ENCODE results near the gene EPC2.
"Not testable (repeated sequence)": the region's sequence is repeated elsewhere in the genome, so short reads cannot be mapped to it uniquely, and the experiment has no call there.

The EPC2 gene

GRCh38 chr2:148746973-148747372 lies 102.4 kb downstream of the EPC2 start:
- H3K4me3 ChIP-seq (ENCODE audit: low read length) = no peak overlapping the region
- TF ChIP-seq ZNF274 (IDR thresholded peaks at IDR 0.05; ENCODE audit: low read depth, low read length) = no peak

GRCh38 chr2:148751907-148752306 lies 107.4 kb downstream of the EPC2 start:
- H3K4me3 ChIP-seq (ENCODE audit: low read length) = no peak overlapping the region
- no peak for TF ChIP-seq ZNF274 (IDR thresholded peaks at IDR 0.05; ENCODE audit: low read depth, low read length)

GRCh38 chr2:148752977-148753376 lies 108.4 kb downstream of the EPC2 start:
- TF ChIP-seq ZNF274 (IDR thresholded peaks at IDR 0.05; ENCODE audit: low read depth, low read length) = no peak
- no peak overlapping the region for H3K4me3 ChIP-seq (ENCODE audit: low read length)

- TF ChIP-seq ZNF274 (IDR thresholded peaks at IDR 0.05; ENCODE audit: low read depth, low read length) = no peak
- H3K4me3 ChIP-seq (ENCODE audit: low read length) = no peak overlapping the region
Observed at GRCh38 chr2:148754864-148755263, 110.3 kb downstream of the EPC2 start.

- no peak for TF ChIP-seq ZNF274 (IDR thresholded peaks at IDR 0.05; ENCODE audit: low read depth, low read length)
Observed at GRCh38 chr2:148756292-148756975, 111.9 kb downstream of the EPC2 start.

GRCh38 chr2:148764815-148765214 lies 120.3 kb downstream of the EPC2 start:
- no peak for TF ChIP-seq ZNF274 (IDR thresholded peaks at IDR 0.05; ENCODE audit: low read depth, low read length)
- H3K4me3 ChIP-seq (ENCODE audit: low read length) = no peak overlapping the region

More at GRCh38 chr2:148756292-148756975, 111.9 kb downstream of the EPC2 start:
- H3K4me3 ChIP-seq (ENCODE audit: low read length) = no peak overlapping the region

GRCh38 chr2:148770047-148770446 lies 125.5 kb downstream of the EPC2 start:
- TF ChIP-seq ZNF274 (IDR thresholded peaks at IDR 0.05; ENCODE audit: low read depth, low read length) = no peak

GRCh38 chr2:148781544-148781943 lies 137.0 kb downstream of the EPC2 start:
- no peak for TF ChIP-seq ZNF274 (IDR thresholded peaks at IDR 0.05; ENCODE audit: low read depth, low read length)
- no peak overlapping the region for H3K4me3 ChIP-seq (ENCODE audit: low read length)

More at GRCh38 chr2:148770047-148770446, 125.5 kb downstream of the EPC2 start:
- no peak overlapping the region for H3K4me3 ChIP-seq (ENCODE audit: low read length)

GRCh38 chr2:148789059-148789458 lies 144.5 kb downstream of the EPC2 start:
- H3K4me3 ChIP-seq (ENCODE audit: low read length) = no peak overlapping the region
- TF ChIP-seq ZNF274 (IDR thresholded peaks at IDR 0.05; ENCODE audit: low read depth, low read length) = no peak

- H3K4me3 ChIP-seq (ENCODE audit: low read length) = not testable (repeated sequence)
Observed at GRCh38 chr2:148790172-148790571, 145.6 kb downstream of the EPC2 start.

- TF ChIP-seq ZNF274 (IDR thresholded peaks at IDR 0.05; ENCODE audit: low read depth, low read length) = no peak
- H3K4me3 ChIP-seq (ENCODE audit: low read length) = no peak overlapping the region
Observed at GRCh38 chr2:148794558-148794957, 150.0 kb downstream of the EPC2 start.

GRCh38 chr2:148796735-148797512 lies 152.4 kb downstream of the EPC2 start:
- no peak overlapping the region for H3K4me3 ChIP-seq (ENCODE audit: low read length)
- no peak for TF ChIP-seq ZNF274 (IDR thresholded peaks at IDR 0.05; ENCODE audit: low read depth, low read length)

- no peak for TF ChIP-seq ZNF274 (IDR thresholded peaks at IDR 0.05; ENCODE audit: low read depth, low read length)
- no peak overlapping the region for H3K4me3 ChIP-seq (ENCODE audit: low read length)
Observed at GRCh38 chr2:148802448-148803220, 158.1 kb downstream of the EPC2 start.

- no peak overlapping the region for H3K4me3 ChIP-seq (ENCODE audit: low read length)
- no peak for TF ChIP-seq ZNF274 (IDR thresholded peaks at IDR 0.05; ENCODE audit: low read depth, low read length)
Observed at GRCh38 chr2:148810081-148810480, 165.5 kb downstream of the EPC2 start.

All from GM08714 (cell line).